GM12892 (cell line): ENCODE results near the gene ARL4A.

ENCODE experiments used
- POLR2A ChIP-seq: IDR thresholded peaks from 2 replicates; pipeline ENCODE4 v1.6.1; 2011; ENCODE audit warnings: low read depth, low read length, control low read depth
- TAF1 ChIP-seq: IDR thresholded peaks from 2 replicates; pipeline ENCODE4 v1.6.1; 2011; ENCODE audit warnings: low read depth, mild to moderate bottlenecking, control low read depth, low read length, borderline replicate concordance

GRCh38 chr7:12722136-12722535 is 34.7 kb downstream of the ARL4A start:
- TF ChIP-seq POLR2A (no peak), TAF1 (no peak)
